Pancreas (tissue), 10 donors: ENCODE measurements around the gene TMED3. TPM values are rescaled to one million over a fixed set of nuclear protein-coding genes. Genes with fewer than 3 reads are reported as not detected.
"Not testable (repeated sequence)": the region's sequence is repeated elsewhere in the genome, so short reads cannot be mapped to it uniquely, and the experiment has no call there.

ENCODE experiments used
- ATAC-seq, 4 donors: fragments of 200-7000 bp; cut with Tn5 transposase; one replicate each; pipeline versions ENCODE4 v1.8.0 to v1.9.1; 2020; ENCODE audit warnings: mild to moderate bottlenecking in 4 of 4, moderate library complexity in 4 of 4
- DNase-seq, 6 donors: peaks; one replicate each; pipeline ENCODE4 v3.0.0-alpha.2; 2020
- FAIRE-seq: peaks from 2 replicates; lab custom pipeline; 2012; peaks lifted over from hg19 to GRCh38; lab: Jason Lieb, UNC
- H3K27ac ChIP-seq, 4 donors: fragments of 200-600 bp; sonication (generic); 1 replicate in 3 of 4; 2 replicates in 1 of 4; pipeline versions ENCODE4 v1.5.0 to v1.8.0; 2020
- H3K27me3 ChIP-seq, 4 donors: fragments of 200-600 bp; one replicate each; pipeline ENCODE4 v1.8.0; 2021
- H3K36me3 ChIP-seq, 3 donors: fragments of 200-600 bp; sonication (generic) in 1 of 3; one replicate each; pipeline versions ENCODE4 v1.5.0 to v1.8.0; 2020 to 2021
- H3K4me1 ChIP-seq, 3 donors: fragments of 200-600 bp; one replicate each; pipeline ENCODE4 v1.8.0; 2021
- H3K4me3 ChIP-seq, 4 donors: fragments of 200-600 bp; sonication (generic) in 2 of 4; one replicate each; pipeline versions ENCODE4 v1.5.0 to v1.8.0; 2020 to 2021
- H3K9me3 ChIP-seq, 4 donors: fragments of 200-600 bp; one replicate each; pipeline ENCODE4 v1.8.0; 2021
- WGBS, 2 donors: extraction: QIAGEN DNeasy Blood & Tissue Kit; methylation state at CpG; one replicate each; pipeline ENCODE4 v1.1.7; 2013; 5-methylcytosine and 5-hydroxymethylcytosine counted together
- intact Hi-C, 3 donors: fragments of 100-400 bp; cut with DNase I; formaldehyde crosslinking; loops; one replicate each; pipeline versions ENCODE4 v1.11.1 to v1.14.2; 2022
- polyA plus RNA-seq, 2 donors: library from polyadenylated mRNA; stranded (reverse); fragments of 200-250 nt; gene quantifications; one replicate each; pipeline ENCODE4 v1.2.3, GENCODE V29; 2013
- total RNA-seq, 6 donors: library from RNA; stranded (reverse); fragmentation: NEBNext Ultra II Directional in 4 of 6; extraction: Animal tissue kit (Norgen Biotek cat#: 25700) in 4 of 6; gene quantifications; one replicate each; pipeline versions ENCODE4 v1.2.1 to v1.2.4, GENCODE V29; 2021 to 2023
- TF ChIP-seq, protein P1 (sequence below), 4 donors: fragments of 200-600 bp; sonication (generic) in 3 of 4; IDR thresholded peaks; one replicate each; pipeline versions ENCODE4 v1.5.0 to v1.8.0; 2021; ENCODE audit warnings: antibody characterized with exemption in 4 of 4
- donor health status: healthy with polysubstance abuse.
- donor health status: DM: no; HTN: no; CAD: no; lungs with moderate emphysema.
- donor health status: DM: no; HTN: no; CAD: no.
- donor health status: control.
- donor health status: control.
- donor health status: Bipolar disorder and iron deficiency.
- donor health status: DM: yes; HTN: yes; CAD: no.
- donor health status: DM: no; HTN: no; CAD: no.
- donor health status: DM: no; HTN: no; CAD: no.
- donor health status: DM: yes; HTN: yes; CAD: no.

TMED3 gene
- total and polyA plus RNA-seq, 8 donors = 52.7 to 99.0 (median 81.1) TPM

GRCh38 chr15:79315623-79316328 lies 4.9 kb downstream of the TMED3 start:
- no peak overlapping the region for H3K27ac ChIP-seq
- DNase-seq (peak in 3 of 6 donors; percentile 27 to 68 (median 55)), FAIRE-seq (no peak), ATAC-seq (peak in 3 of 4 donors; percentile 9 to 31 (median 23))
- H3K36me3 ChIP-seq = peaks cover 0 to 28% (median 15%) of the 10 kb centered on the region in 3 donors
- peaks cover 10 to 31% (median 21%) of the 10 kb centered on the region in 3 donors for H3K4me1 ChIP-seq
- TF ChIP-seq, protein P1, sequence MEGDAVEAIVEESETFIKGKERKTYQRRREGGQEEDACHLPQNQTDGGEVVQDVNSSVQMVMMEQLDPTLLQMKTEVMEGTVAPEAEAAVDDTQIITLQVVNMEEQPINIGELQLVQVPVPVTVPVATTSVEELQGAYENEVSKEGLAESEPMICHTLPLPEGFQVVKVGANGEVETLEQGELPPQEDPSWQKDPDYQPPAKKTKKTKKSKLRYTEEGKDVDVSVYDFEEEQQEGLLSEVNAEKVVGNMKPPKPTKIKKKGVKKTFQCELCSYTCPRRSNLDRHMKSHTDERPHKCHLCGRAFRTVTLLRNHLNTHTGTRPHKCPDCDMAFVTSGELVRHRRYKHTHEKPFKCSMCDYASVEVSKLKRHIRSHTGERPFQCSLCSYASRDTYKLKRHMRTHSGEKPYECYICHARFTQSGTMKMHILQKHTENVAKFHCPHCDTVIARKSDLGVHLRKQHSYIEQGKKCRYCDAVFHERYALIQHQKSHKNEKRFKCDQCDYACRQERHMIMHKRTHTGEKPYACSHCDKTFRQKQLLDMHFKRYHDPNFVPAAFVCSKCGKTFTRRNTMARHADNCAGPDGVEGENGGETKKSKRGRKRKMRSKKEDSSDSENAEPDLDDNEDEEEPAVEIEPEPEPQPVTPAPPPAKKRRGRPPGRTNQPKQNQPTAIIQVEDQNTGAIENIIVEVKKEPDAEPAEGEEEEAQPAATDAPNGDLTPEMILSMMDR (IDR thresholded peaks at IDR 0.05) = no peak
- no peaks in the 10 kb centered on the region for H3K9me3 ChIP-seq
- intact Hi-C loops = no loop called here
- 45 to 46% methylated on average over 10 of the region's 10 CpGs for WGBS, 2 donors
- H3K4me3 ChIP-seq = no peak overlapping the region
- H3K27me3 ChIP-seq = no peaks in the 10 kb centered on the region

GRCh38 chr15:79316864-79317263 lies 6.0 kb downstream of the TMED3 start:
- no peak overlapping the region for H3K4me3 ChIP-seq
- WGBS, 2 donors = 76 to 79% methylated on average over 9 of the region's 9 CpGs
- FAIRE-seq (no peak), DNase-seq (no peak), ATAC-seq (no peak)
- H3K4me1 ChIP-seq = peaks cover 10 to 31% (median 21%) of the 10 kb centered on the region in 3 donors
- intact Hi-C loops = no loop called here
- no peaks in the 10 kb centered on the region for H3K27me3 ChIP-seq
- no peak overlapping the region for H3K27ac ChIP-seq
- TF ChIP-seq, protein P1 (IDR thresholded peaks at IDR 0.05) = no peak
- no peaks in the 10 kb centered on the region for H3K9me3 ChIP-seq
- H3K36me3 ChIP-seq = peaks cover 0 to 32% (median 15%) of the 10 kb centered on the region in 3 donors

DNA sequence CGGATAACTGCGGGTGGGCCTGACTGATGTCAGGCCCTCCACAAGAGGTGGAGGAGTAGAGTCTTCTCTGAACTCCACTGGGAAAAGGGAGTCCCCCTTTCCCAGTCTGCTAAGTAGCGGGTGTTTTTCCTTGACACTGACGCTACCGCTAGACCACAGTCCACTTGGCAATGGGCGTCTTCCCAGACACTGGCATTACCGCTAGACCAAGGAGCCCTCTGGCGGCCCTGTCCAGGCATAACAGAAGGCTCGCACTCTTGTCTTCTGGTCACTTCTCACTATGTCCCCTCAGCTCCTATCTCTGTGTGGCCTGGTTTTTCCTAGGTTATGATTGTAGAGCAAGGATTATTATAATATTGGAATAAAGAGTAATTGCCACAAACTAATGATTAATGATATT lies 9.1 kb downstream of the TMED3 start:
- H3K27me3 ChIP-seq, H3K27ac ChIP-seq, FAIRE-seq, H3K4me3 ChIP-seq, H3K9me3 ChIP-seq, DNase-seq, ATAC-seq, intact Hi-C loops: not testable (repeated sequence)
- 95 to 97% methylated on average over 9 of the region's 9 CpGs for WGBS, 2 donors
- H3K36me3 ChIP-seq = peaks cover 0 to 28% (median 16%) of the 10 kb centered on the region in 3 donors
- H3K4me1 ChIP-seq = peaks cover 7 to 11% (median 10%) of the 10 kb centered on the region in 3 donors

DNA sequence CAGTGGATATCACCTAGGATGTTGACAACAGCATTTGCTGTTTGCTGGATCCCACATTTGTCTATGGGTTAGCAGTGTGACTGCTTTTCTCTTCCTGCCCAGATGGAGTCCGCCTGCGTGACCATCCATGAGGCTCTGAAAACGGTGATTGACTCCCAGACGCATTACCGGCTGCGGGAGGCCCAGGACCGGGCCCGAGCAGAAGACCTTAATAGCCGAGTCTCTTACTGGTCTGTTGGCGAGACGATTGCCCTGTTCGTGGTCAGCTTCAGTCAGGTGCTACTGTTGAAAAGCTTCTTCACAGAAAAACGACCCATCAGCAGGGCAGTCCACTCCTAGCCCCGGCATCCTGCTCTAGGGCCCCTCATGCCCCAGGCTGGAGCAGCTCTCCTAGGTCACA lies 11.0 kb downstream of the TMED3 start:
- TF ChIP-seq, protein P1 (IDR thresholded peaks at IDR 0.05) = no peak
- intact Hi-C loops = no loop called here
- H3K36me3 ChIP-seq = peaks cover 0 to 22% (median 12%) of the 10 kb centered on the region in 3 donors
- FAIRE-seq (no peak), ATAC-seq (no peak), DNase-seq (no peak)
- H3K27ac ChIP-seq = no peak overlapping the region
- no peaks in the 10 kb centered on the region for H3K9me3 ChIP-seq
- 90% methylated on average over 14 of the region's 14 CpGs for WGBS, 2 donors
- no peaks in the 10 kb centered on the region for H3K4me1 ChIP-seq
- no peaks in the 10 kb centered on the region for H3K27me3 ChIP-seq
- H3K4me3 ChIP-seq = no peak overlapping the region

GRCh38 chr15:79322306-79322705 lies 11.4 kb downstream of the TMED3 start:
- H3K36me3 ChIP-seq = peaks cover 0 to 20% (median 8%) of the 10 kb centered on the region in 3 donors
- H3K4me1 ChIP-seq = no peaks in the 10 kb centered on the region
- no peak overlapping the region for H3K4me3 ChIP-seq
- intact Hi-C loops = no loop called here
- FAIRE-seq = no peak
- no peaks in the 10 kb centered on the region for H3K27me3 ChIP-seq
- no peaks in the 10 kb centered on the region for H3K9me3 ChIP-seq
- TF ChIP-seq, protein P1 (IDR thresholded peaks at IDR 0.05) = no peak
- no peak overlapping the region for H3K27ac ChIP-seq
- 97 to 100% methylated on average over 3 of the region's 3 CpGs for WGBS, 2 donors
- no peak for DNase-seq
- no peak for ATAC-seq
